Neuronal stem cell (in vitro differentiated cells): ENCODE data around the gene CHEK2.

Experiments
- DNase-seq: peaks from one replicate; pipeline ENCODE4 v3.0.0-alpha.2; 2013; ENCODE audit warnings: low spot score
- H2AFZ ChIP-seq: one replicate; pipeline ENCODE4 v1.6.1; 2013; ENCODE audit warnings: mild to moderate bottlenecking, low read length, inconsistent platforms
- H2AK5ac ChIP-seq: 2 replicates; pipeline ENCODE4 v1.6.1; 2013; ENCODE audit warnings: low read depth, mild to moderate bottlenecking, inconsistent platforms, low read length, moderate library complexity, mixed read lengths
- H2BK120ac ChIP-seq: 2 replicates; pipeline ENCODE4 v1.6.1; 2013; ENCODE audit warnings: low read depth, mild to moderate bottlenecking, inconsistent platforms, low read length, moderate library complexity, mixed read lengths
- H2BK12ac ChIP-seq: one replicate; pipeline ENCODE4 v1.6.1; 2013; ENCODE audit warnings: low read length, inconsistent platforms
- H2BK15ac ChIP-seq: 2 replicates; pipeline ENCODE4 v1.6.1; 2013; ENCODE audit warnings: mild to moderate bottlenecking, low read length, inconsistent platforms, mixed read lengths
- H2BK5ac ChIP-seq: one replicate; pipeline ENCODE4 v1.6.1; 2013; ENCODE audit warnings: inconsistent platforms, mild to moderate bottlenecking, low read length, moderate library complexity
- H3K14ac ChIP-seq: one replicate; pipeline ENCODE4 v1.6.1; 2013; ENCODE audit warnings: low read length, inconsistent platforms
- H3K18ac ChIP-seq: 2 replicates; pipeline ENCODE4 v1.6.1; 2013; ENCODE audit warnings: low read length, inconsistent platforms
- H3K23ac ChIP-seq: 2 replicates; pipeline ENCODE4 v1.6.1; 2013; ENCODE audit warnings: low read depth, mild to moderate bottlenecking, mixed read lengths, low read length, inconsistent platforms; ENCODE audit not compliant: poor library complexity
- H3K27ac ChIP-seq: replicated peaks from 3 replicates; pipeline ENCODE4 v1.5.1; 2013; ENCODE audit warnings: low read length, inconsistent platforms
- H3K27me3 ChIP-seq, 3 experiments: 2 replicates each; pipeline ENCODE4 v1.6.1; 2013; ENCODE audit warnings: low read length in 3 of 3, mild to moderate bottlenecking in 2 of 3, inconsistent platforms in 1 of 3, low read depth in 1 of 3, mixed read lengths in 1 of 3, moderate library complexity in 1 of 3; ENCODE audit not compliant: control insufficient read depth in 3 of 3, insufficient read depth in 3 of 3
- H3K36me3 ChIP-seq, 2 donors: replicated peaks in 1 of 2; 2 replicates each; pipeline ENCODE4 v1.6.1; 2013; ENCODE audit warnings: low read length in 2 of 2; ENCODE audit not compliant: control insufficient read depth in 2 of 2, insufficient read depth in 2 of 2
- H3K4ac ChIP-seq: 2 replicates; pipeline ENCODE4 v1.6.1; 2013; ENCODE audit warnings: inconsistent platforms, mild to moderate bottlenecking, low read length, moderate library complexity
- H3K4me1 ChIP-seq, 2 donors: 1 replicate in 1 of 2; 2 replicates in 1 of 2; pipeline ENCODE4 v1.6.1; 2013; ENCODE audit warnings: low read length in 2 of 2, low read depth in 1 of 2; ENCODE audit not compliant: control insufficient read depth in 2 of 2, insufficient read depth in 1 of 2
- H3K4me2 ChIP-seq: one replicate; pipeline ENCODE4 v1.6.1; 2013; ENCODE audit warnings: mild to moderate bottlenecking, low read length, inconsistent platforms; ENCODE audit not compliant: insufficient read depth, poor library complexity, severe bottlenecking
- H3K4me3 ChIP-seq, 2 donors: 2 replicates each; pipeline ENCODE4 v1.5.1; 2013; ENCODE audit warnings: low read length in 2 of 2, mild to moderate bottlenecking in 2 of 2, inconsistent platforms in 1 of 2, moderate library complexity in 1 of 2
- H3K79me1 ChIP-seq: one replicate; pipeline ENCODE4 v1.6.1; 2013; ENCODE audit warnings: low read depth, mild to moderate bottlenecking, inconsistent platforms, low read length, moderate library complexity
- H3K9ac ChIP-seq: one replicate; pipeline ENCODE4 v1.6.1; 2013; ENCODE audit warnings: mild to moderate bottlenecking, low read depth, low read length, inconsistent platforms; ENCODE audit not compliant: poor library complexity
- H3K9me3 ChIP-seq, 2 donors: replicated peaks in 1 of 2; 2 replicates each; pipeline versions ENCODE3 to v1.6.1; 2013; ENCODE audit warnings: low read length in 2 of 2, mild to moderate bottlenecking in 2 of 2, inconsistent platforms in 1 of 2, low read depth in 1 of 2, mixed read lengths in 1 of 2, moderate library complexity in 1 of 2; ENCODE audit not compliant: control insufficient read depth in 2 of 2, insufficient read depth in 1 of 2
- H4K8ac ChIP-seq: one replicate; pipeline ENCODE4 v1.6.1; 2013; ENCODE audit warnings: low read depth, mild to moderate bottlenecking, inconsistent platforms, low read length, moderate library complexity
- H4K91ac ChIP-seq: one replicate; pipeline ENCODE4 v1.6.1; 2013; ENCODE audit warnings: low read length, low read depth, mild to moderate bottlenecking, inconsistent platforms; ENCODE audit not compliant: poor library complexity
- WGBS, 2 donors: extraction: QIAGEN DNeasy Blood & Tissue Kit; methylation state at CpG; one replicate each; pipeline ENCODE4 v1.1.7; 2013; ENCODE audit warnings: missing lambda C conversion rate in 2 of 2, mixed read lengths in 1 of 2; ENCODE audit not compliant: insufficient read length in 2 of 2, insufficient replicate concordance in 1 of 2; ENCODE audit errors: extremely low coverage in 2 of 2; 5-methylcytosine and 5-hydroxymethylcytosine counted together

The CHEK2 gene

GRCh38 chr22:28674121-28674563, 67.5 kb downstream of the CHEK2 start:
- Histone ChIP-seq H3K4me3 (no peak overlapping the region), H3K18ac (no peak overlapping the region), H4K8ac (no peak overlapping the region), H4K91ac (no peak overlapping the region), H3K4me2 (no peak overlapping the region), H3K27ac (no peak overlapping the region), H3K9ac (no peak overlapping the region), H3K9me3 (peaks cover 0 to 30% of the 10 kb centered on the region in 2 donors), H2BK15ac (no peak overlapping the region), H3K79me1 (peaks cover 6% of the 10 kb centered on the region), H2AK5ac (no peak overlapping the region), H2AFZ (no peak overlapping the region), H3K23ac (no peak overlapping the region), H2BK120ac (no peak overlapping the region), H3K36me3 (peaks cover 0 to 9% of the 10 kb centered on the region in 2 donors), H3K4ac (no peak overlapping the region), H3K27me3 (no peaks in the 10 kb centered on the region), H2BK5ac (no peak overlapping the region), H2BK12ac (no peak overlapping the region), H3K4me1 (no peaks in the 10 kb centered on the region), H3K14ac (no peak overlapping the region)
- WGBS, 2 donors = no CpG with 5 or more reads among the region's 3 CpGs
- no peak for DNase-seq

- Histone ChIP-seq H3K4me3 (no peak overlapping the region), H3K36me3 (peaks cover 0 to 9% of the 10 kb centered on the region in 2 donors), H3K27me3 (no peaks in the 10 kb centered on the region), H3K27ac (no peak overlapping the region), H4K91ac (no peak overlapping the region), H3K14ac (no peak overlapping the region), H3K18ac (no peak overlapping the region), H2BK5ac (no peak overlapping the region), H3K9me3 (peaks cover 0 to 30% of the 10 kb centered on the region in 2 donors), H2AFZ (no peak overlapping the region), H2AK5ac (no peak overlapping the region), H3K9ac (no peak overlapping the region), H2BK15ac (no peak overlapping the region), H3K23ac (no peak overlapping the region), H3K79me1 (peaks cover 5% of the 10 kb centered on the region), H3K4ac (no peak overlapping the region), H2BK12ac (no peak overlapping the region), H2BK120ac (no peak overlapping the region), H3K4me2 (no peak overlapping the region), H3K4me1 (no peaks in the 10 kb centered on the region), H4K8ac (no peak overlapping the region)
- DNase-seq = no peak
- no CpG with 5 or more reads among the region's 3 CpGs for whole genome bisulfite sequencing, 2 donors
Observed at GRCh38 chr22:28670756-28671155, 70.9 kb downstream of the CHEK2 start.

- no peaks in the 10 kb centered on the region for H3K4me1 ChIP-seq
- H3K79me1 ChIP-seq = no peaks in the 10 kb centered on the region
- H3K9me3 ChIP-seq = peaks cover 0 to 27% of the 10 kb centered on the region in 2 donors
- no peak overlapping the region for H3K4ac ChIP-seq
- no peak overlapping the region for H4K8ac ChIP-seq
- no peak overlapping the region for H3K4me2 ChIP-seq
- H2BK15ac ChIP-seq = no peak overlapping the region
- H3K27ac ChIP-seq = no peak overlapping the region
- no peak overlapping the region for H3K18ac ChIP-seq
- H3K36me3 ChIP-seq = peaks cover 0 to 9% of the 10 kb centered on the region in 2 donors
- no peak overlapping the region for H3K23ac ChIP-seq
- H3K4me3 ChIP-seq = no peak overlapping the region
- no peak overlapping the region for H2AFZ ChIP-seq
- H2BK5ac ChIP-seq = no peak overlapping the region
- no peak for DNase-seq
- no peak overlapping the region for H2BK12ac ChIP-seq
- WGBS, 2 donors = no CpG with 5 or more reads among the region's 4 CpGs
- H3K27me3 ChIP-seq = no peaks in the 10 kb centered on the region
- H2AK5ac ChIP-seq = no peak overlapping the region
- no peak overlapping the region for H3K14ac ChIP-seq
- H4K91ac ChIP-seq = no peak overlapping the region
- no peak overlapping the region for H3K9ac ChIP-seq
- no peak overlapping the region for H2BK120ac ChIP-seq
Observed at GRCh38 chr22:28670161-28670560, 71.5 kb downstream of the CHEK2 start.

- H3K79me1 ChIP-seq = no peaks in the 10 kb centered on the region
- no peak overlapping the region for H4K8ac ChIP-seq
- no peak overlapping the region for H3K9ac ChIP-seq
- no peak overlapping the region for H3K4ac ChIP-seq
- H2AFZ ChIP-seq = no peak overlapping the region
- no peak for DNase-seq
- H3K27ac ChIP-seq = no peak overlapping the region
- no peak overlapping the region for H2BK120ac ChIP-seq
- peaks cover 0 to 27% of the 10 kb centered on the region in 2 donors for H3K9me3 ChIP-seq
- peaks cover 0 to 9% of the 10 kb centered on the region in 2 donors for H3K36me3 ChIP-seq
- no peak overlapping the region for H3K23ac ChIP-seq
- 100% methylated on average over 1 of the region's 2 CpGs; no CpG with 5 or more reads in 1 of the 2 donors for WGBS, 2 donors
- H3K14ac ChIP-seq = no peak overlapping the region
- H3K4me2 ChIP-seq = no peak overlapping the region
- no peak overlapping the region for H2AK5ac ChIP-seq
- H3K4me1 ChIP-seq = no peaks in the 10 kb centered on the region
- H2BK12ac ChIP-seq = no peak overlapping the region
- H4K91ac ChIP-seq = no peak overlapping the region
- no peaks in the 10 kb centered on the region for H3K27me3 ChIP-seq
- H3K18ac ChIP-seq = no peak overlapping the region
- no peak overlapping the region for H3K4me3 ChIP-seq
- H2BK5ac ChIP-seq = no peak overlapping the region
- no peak overlapping the region for H2BK15ac ChIP-seq
Observed at GRCh38 chr22:28669387-28669786, 72.2 kb downstream of the CHEK2 start.
